ELF-1 (cell line): ENCODE measurements around the gene POLD2.
A peak's percentile ranks its signal among the peaks of the same experiment; 100 is the strongest.

Experiments
- DNase-seq: peaks from one replicate; pipeline ENCODE4 v3.0.0-alpha.2; 2016; ENCODE audit warnings: low read depth, low spot score

The POLD2 gene

DNA sequence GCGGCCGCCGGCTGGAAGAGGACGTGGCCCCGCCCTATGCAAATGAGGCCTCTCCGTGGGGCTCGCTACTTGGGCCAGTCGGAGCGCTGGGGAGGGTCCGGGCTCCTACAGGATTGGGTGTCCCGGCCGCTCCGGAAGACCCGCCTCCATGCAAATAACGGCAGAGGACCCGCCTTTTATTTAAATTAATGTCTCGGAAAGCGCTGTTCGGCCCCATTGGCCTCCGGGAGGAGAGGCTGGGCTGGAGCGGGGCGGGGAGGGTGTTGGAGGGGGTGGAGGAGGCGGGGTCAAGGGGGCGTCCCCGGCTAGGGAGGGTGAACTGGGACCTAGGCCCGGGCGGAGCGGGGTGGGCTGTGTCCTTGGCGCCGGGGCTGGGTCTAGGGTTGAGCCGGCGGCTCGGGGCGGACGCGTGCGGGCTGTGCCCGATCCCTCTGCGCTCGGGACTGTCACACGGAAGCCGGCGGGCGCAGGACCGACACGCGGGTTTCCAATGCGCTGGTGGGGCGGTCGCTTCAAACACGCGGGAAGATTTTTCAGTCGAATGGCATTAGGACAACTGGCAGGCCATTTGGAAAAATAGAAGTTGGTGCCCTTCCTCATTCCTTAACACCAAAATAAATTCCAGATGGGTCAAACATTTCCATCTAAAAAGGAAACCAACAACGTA, 40.7 kb downstream of the POLD2 start:
- DNase-seq: peak; percentile 99

DNA sequence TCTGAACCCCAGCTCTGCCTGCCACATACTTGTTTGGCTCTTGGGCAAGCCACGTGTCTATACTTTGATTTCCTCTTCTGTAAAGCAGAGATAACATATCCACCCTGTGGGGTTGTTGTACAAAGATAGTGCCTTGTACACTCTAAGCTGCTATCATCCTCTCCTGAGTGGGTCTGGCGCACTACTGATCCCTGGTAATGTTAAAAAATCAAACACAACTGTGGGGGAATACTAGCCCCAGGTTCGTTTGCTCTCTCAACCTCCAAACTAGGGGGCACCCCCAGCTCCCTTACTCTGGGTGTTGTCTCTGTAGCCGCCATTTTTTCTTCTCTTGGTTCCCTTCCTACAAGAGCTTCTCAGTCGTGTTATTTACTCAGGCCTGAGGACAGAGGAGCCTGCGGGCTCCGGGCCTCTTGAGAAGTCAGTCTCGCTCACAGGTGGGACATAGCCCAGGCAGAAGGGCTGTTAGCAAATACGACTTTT, 42.0 kb downstream of the POLD2 start:
- DNase-seq: no peak

DNA sequence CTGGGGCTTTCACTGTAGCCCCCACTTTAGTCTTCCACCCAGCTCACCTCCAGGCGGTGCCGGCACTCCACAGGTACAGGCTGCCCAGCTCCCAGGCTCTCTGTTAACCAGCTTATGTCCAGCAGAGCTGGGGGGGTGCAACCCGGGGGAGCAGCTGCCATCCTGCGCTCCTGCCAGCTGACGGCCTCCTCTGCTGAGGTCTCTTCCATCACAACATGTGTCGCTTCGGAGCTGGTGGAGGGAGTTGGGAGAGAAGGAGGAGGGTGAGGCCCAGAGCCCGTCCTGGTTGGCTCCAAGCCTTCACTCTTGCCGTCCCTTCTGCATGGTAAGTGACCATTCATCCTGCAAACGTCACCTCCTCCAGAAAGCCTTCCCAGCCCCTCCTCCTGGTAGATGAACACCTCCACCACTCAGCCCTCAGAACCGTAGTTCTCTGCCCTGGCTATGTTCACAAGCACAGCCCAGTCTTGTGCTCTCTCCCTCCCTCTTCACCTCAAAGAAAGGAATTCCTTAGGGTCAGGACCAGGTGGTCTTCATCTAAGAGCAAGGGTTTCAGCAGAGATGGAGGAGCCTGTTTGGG, 42.6 kb downstream of the POLD2 start:
- no peak for DNase-seq

DNA sequence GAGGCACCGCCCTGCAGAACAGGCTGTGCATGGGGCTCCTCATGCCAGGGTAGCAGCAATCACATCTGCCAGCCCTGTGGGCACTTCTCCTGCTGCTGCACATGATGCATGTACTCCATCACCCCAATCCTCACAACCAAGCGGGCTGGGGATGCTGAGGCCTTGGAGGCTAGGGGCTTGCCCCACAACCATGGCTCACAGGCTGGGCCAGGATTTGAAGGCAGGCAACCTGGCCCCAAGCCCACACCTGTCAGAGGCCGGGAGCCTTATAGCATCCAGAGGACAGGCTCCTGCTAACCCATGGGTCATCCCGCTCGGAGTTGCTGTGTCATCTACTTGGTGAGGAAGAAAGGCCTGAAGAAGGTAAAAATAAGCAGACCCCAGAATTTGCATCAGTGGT, 43.2 kb downstream of the POLD2 start:
- no peak for DNase-seq

DNA sequence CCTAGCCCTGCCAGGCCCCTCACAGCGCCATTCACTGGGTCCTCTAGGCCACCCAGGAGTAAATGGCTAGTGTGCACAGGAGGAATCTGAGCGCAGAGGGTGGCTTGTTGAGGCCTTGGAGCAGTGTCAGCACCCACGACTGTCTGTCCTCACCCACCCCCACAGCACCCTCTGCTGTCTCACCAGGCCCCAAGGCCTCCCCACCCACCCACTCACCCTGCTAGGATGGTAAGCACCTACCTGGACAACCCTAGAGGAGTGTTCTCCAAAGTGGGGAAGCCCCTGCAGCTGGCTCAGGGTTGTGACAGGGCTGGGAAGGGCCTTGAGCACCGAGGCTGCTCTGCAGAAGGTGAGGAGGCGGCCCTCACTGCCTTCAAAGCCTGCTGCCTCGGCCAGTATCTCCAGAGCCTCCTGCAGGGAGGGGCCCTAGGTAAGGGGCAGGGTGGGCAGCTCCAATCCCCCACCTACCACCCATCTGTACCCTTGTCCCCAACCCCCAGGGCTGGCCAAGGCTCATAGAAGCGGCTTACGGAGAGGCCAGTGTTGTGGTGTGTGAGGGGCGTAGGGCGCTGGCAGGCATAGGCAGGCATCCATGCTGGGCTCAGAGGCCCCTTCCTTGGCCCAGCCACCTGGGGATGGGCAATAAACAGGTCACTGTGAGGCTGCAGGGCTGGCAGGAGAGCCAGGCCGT, 43.9 kb downstream of the POLD2 start:
- no peak for DNase-seq

DNA sequence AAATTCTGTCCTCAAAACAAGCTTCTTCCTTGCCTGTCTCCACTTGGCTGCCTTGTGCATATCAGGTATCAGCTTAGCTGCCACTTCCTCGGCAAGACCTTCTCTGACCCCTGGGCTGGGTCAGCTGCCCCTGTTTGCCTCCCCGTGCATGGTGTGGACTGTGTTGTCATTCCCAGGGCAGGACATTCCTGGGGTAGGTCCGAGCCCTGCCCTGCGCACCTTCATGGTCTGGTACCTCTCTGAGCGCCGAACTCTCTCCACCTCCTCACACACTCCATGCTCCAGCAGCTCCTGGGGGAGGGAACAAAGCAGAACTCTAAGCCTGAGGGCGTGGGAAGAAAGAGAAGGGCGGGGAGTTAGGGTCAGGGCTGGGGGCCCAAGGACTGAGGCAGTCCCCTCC, 44.8 kb downstream of the POLD2 start:
- DNase-seq: no peak

DNA sequence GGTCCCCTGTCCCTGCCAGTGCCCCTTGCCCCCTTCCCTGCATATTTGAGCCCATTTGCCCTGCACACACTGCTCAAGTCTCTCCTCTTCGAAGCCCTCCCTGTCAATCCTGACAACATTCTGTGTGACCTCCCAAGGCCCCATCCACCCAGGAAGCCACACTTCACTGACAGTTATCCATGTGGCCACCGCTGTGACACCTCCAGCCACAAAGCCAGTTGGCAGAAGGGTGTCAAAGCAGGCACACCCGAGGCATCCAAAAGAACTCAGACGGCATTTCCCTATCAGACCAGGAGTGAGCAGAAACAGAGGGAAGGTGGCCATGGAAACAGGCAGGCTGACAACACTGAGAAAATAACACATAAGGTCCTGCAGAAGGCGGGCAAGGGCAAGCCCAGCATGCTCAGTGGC, 45.7 kb downstream of the POLD2 start:
- DNase-seq: no peak

DNA sequence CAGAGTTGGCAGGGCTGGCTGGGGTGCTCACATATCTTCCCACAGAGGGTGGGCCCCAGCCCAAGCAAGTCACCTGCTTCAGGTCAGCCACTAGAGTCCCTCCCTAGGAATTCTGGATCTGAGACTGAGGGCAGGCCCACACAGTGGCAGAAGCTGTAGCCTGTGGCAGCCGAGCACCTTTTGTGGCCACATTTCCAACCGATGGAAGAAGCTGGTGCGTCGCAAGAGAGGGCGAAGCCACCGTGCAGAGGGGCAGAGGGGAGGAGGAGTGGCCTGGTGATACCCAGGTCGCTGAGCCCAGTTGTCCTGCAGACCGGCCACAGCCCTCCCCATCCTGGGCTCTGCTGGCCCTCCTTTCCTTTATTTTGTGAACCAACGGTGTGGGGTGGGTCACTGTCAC, 46.3 kb downstream of the POLD2 start:
- DNase-seq: no peak

DNA sequence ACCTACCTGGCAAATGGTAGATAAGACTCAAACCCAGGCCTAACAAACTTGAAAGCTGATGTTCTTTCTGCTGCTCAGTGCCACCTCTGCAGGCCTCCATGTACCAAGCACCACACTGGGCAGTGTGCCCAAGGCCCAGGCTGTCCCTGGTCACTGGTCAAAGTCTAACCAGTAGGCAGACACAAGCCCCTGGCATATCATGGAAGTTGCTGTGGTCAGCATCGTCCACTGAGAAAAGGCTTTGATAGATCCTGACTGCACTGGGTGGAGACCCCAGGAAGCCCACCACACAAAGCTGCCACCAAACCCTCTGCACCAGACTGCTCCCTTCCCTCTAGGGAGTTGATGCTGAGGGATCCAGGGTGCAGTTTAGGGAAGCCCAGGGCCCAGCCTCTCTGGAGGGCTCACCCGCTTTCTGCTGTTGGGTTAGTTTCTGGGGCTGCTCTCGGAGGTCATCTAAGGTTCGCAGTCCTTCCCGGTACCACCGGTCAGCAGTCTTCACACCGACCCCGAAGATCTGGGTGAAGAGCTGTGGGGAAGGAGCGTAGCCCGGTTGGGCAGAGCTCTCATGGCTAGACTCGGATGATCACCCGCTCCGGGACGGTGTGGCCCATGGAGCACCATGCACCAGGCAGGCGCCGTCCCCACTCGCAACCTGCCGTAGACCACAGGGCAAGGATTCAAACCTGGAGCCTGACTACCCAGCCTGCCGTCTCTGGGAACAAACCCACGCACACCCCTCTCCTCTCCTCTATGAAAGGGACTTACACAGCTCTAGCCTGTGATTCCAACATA, 47.0 kb downstream of the POLD2 start:
- no peak for DNase-seq

DNA sequence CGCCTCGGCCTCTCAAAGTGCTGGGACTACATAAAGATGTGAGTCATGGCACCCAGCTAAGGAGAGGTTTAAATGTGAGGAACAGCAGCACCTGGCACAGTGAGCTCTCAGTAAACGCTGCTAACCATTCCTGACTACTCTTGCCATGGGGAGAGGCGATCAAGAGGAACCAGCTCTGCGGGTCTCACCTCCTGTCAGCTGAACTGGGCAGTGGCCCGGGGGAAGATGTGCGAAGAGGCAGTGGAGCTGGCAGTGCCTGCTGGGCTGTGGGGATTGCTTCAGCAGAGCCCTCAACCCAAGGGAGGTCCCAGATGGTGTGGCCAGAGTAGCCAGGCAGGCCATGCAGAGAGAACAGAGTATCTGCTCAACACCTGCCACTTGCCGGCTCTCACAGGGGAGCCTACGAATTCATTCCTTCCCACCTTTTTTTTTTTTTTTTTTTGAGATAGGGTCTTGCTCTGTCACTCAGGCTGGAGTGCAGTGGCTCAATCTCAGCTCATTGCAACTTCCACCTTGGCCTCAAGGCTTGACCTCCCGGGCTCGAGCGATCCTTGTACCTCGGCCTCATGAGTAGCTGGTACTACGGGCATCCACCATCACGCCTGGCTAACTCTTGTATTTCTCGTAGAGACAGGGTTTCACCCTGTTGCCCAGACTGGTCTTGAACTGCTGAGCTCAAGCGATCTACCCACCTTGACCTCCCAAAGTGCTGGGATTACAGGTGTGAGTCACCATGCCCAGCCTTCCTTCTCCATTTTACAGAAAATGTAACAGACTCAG, 47.9 kb downstream of the POLD2 start:
- no peak for DNase-seq

DNA sequence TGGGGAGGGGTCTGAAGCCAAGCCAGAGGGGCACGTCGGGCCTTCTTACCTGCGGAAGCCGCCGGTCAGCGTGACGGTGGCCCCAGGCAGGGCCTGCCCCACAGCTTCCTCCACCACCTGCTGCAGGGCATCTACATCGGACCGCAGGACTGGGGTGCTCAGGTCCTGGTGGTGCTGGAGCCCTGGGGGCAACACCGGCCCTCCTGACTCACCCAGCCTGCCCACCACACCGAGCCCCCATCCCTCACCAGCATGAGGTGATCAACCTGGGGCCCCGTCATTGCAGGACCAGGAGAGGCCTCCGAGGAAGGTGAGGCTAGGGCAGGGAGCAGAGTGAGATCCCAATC, 49.0 kb downstream of the POLD2 start:
- no peak for DNase-seq

DNA sequence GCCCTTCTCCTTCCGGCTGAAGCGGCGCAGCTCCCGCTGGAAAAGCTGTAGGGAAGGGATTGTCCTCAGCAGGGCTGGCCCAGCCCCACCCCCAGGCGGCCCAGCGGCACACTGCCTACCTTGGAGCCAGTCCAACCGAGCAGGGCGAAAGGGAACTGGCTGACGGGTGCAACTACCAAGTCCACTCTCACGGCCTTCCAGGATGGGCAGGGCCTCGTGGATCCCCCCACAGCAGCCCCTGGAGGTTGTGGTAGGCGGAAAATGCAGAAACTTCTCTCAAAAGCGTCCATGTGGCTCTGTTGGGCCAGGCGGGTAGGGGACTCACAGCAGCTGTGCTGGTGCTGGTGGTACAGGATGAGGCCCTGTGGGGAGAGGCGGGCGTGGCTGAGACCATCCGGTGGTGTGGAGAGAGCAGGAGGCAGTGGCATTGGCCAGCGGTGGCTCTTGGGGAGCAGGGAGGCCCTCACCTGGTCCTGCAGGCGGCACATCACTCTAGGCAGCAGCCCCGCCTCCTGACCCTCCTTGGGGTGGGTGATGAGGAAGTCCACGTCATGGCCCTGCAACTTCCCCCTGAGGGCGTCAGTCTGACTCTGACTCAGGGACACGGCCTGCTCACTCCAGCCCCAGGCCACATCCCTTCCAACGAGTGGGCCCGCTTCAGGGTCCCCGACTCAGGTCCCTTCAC, 49.5 kb downstream of the POLD2 start:
- peak; percentile 34 for DNase-seq

DNA sequence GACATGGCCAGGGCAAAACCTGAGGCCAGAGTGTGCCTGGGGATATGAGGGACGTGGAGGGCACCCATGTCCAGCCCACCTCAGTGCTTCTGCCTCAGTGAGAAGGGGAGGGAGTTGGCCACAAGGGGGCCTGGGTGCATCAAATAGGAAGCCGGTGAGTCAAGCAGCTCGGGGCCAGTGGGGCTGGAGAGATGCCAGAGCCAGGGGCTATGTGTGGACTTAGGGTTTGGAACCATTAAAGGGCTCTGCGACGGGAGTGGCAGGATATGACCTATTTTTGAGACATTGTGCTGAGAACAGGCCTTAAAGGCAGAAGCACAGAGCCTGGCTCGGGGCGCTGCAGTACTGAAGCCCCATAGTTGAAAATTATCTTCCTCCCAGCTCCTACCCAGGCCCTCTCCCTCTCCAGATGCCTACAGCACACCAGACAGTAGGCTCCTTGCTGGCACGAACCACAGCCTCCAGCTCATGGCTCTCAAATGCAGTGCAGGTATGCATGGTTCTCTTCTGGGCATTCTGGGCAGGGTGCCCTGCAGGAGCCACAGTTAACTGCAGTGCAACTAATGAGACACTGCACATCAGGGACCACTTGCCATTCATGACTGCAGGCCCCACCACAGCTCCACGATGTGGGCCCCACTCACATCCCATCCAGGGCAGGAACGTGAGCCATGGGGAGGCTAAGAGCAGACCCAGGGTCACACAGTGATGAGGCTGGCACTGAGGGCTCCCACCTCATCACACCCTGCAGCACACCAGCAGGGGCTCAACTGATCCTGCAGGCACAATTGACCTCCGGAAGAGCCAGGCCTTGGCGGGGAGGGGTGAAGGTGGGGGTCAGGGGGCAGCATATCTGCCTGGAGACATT, 50.8 kb downstream of the POLD2 start:
- peak; percentile 77 for DNase-seq

DNA sequence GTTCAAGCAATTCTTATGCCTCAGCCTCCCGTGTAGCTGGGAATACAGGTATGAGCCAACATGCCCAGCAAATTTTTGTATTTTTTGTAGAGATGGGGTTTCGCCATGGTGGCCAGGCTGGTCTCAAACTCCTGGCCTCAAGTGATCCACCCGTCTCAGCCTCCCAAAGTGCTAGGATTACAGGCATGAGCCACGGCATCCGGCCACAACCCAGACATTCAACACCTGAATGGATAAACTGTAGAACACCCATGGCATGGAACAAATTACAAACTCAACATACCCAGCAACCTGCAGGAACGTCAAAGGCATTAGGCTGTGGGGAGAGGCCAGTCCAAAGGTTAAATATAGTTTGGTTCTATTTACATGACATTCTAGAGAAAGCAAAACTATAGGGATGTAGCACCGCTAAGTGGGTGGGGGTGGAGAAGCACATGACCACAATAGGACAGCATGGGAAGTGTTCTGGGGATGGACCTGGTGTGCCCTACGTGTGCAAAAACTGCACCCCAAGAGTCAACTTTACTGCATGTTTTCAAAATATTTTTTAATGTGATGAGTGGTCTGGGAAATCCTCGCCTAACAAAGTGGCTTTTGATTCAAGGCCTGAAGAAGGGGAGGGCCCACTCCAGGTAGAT, 51.5 kb downstream of the POLD2 start:
- DNase-seq: no peak

DNA sequence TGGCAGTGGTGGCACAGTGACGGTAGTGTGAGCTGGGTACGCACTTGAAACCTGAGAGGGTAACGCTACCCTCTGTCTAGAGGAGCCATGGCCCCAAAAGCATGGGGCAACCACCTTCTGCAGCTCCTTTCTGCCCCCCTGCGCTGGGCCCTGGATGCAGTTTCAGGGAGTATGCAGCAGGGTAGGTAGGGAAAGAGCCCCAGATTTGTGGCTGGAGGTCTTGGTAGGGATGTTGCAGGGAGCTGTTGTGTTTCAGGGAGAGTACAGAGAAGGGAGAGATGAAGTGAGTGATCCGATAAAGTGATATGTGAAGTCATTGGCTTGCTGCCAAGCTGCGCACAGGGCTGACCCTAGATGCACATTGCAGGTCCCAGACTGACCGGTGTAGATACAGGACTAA, 55.3 kb downstream of the POLD2 start:
- DNase-seq: no peak

DNA sequence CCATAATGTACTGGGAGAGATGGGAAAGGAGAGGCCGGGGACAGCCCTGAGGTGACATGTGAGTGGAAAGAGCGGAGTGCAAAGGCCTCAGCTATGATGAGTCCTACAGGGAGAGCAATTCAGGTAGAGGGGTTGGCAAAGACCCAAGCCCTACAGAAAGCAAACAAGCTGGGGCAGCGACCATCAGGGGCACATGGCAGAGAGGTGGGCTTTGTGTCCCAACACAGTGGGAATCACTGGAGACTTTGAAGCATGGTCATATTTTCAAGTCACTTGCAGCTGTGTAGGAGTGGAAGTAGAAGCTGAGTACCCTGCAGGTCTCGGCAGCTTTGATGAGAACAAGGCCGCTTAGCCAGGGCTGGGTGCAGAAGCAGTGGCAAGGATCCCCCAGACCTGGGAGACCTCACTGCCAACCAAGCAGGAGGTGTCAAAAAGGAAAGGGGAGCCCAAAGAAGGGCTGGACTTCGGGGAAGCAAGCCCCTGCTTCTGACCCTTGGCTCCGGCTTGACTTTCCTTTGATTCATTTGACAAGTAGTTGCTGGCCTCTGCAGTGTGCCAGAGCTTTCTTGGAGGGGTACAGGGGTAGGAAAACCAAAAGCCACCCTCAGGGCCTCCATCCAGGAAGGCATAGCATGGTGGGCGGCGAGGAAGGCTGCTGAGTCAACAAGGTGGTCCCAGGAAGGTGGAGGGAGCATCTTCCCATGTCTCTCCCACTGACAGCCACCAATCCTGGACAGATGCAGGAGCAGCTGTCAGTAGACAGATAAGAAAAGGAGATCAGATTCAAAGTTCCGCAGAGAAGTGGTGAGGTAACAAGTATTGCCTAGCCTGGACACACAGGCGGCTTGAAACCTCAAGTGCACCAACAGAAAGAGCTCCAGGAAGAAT, 56.0 kb downstream of the POLD2 start:
- no peak for DNase-seq

DNA sequence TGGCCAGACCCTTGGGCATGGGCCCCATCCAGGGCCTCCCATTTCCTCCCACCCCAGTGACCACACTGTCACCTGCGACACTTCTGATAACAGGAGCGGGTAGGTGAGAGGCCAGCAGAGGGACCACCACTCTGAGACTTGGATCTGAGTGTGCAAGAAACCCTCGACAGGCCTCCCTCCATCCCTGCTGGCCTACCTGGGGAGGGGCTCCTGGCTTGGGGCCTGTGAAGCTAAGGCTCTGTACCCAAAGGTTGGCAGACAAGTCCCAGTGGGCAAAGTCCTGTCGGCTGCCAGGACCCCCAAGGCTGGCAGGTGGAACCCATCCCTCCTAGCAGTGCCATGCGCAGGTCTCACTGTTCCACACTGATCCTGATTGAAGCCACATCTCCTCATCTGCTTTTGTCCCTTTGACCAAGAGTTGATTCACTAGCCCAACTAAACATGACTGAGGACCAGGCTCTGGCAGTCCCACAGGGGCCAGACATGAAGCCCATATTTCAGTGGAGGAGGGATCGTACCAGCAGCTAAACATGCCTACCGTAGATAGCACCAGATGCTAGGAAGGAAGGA, 56.8 kb downstream of the POLD2 start:
- no peak for DNase-seq

DNA sequence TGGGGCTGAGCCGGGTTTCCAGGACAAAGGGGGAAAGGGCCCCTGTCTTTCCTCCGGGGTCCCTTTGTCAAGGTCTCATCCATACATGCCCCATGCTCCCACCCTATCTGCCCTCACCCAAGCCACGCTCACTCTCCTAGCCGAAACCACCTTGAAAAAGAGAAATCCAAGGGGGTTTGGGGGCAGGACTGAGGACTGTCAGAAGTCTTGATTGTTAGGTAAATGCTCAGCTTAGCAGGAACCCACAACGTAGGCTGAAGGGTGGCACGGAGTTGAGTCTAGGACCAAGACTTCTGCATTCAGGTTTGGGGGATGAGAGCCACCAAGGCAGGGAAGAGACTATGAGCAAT, 57.3 kb downstream of the POLD2 start:
- no peak for DNase-seq
